Lung (tissue), 12 donors: ENCODE data around the gene MYBPH. TPM values are rescaled to one million over a fixed set of nuclear protein-coding genes. Genes with fewer than 3 reads are reported as not detected.

Experiments used
- ATAC-seq: fragments of 200-7000 bp; cut with Tn5 transposase; one replicate; pipeline ENCODE4 v1.9.1; 2020; ENCODE audit warnings: moderate number of reproducible peaks; ENCODE audit not compliant: insufficient read depth, low FRiP score
- DNase-seq, 3 donors: peaks; one replicate each; pipeline ENCODE4 v3.0.0-alpha.2; 2013 to 2017
- H3K27ac ChIP-seq, 2 donors: one replicate each; pipeline ENCODE4 v1.5.1; 2013; ENCODE audit warnings: mild to moderate bottlenecking in 2 of 2, moderate library complexity in 2 of 2, control low read depth in 1 of 2, inconsistent platforms in 1 of 2, low read depth in 1 of 2, low read length in 1 of 2
- H3K27me3 ChIP-seq, 3 donors: one replicate each; pipeline ENCODE4 v1.5.1; 2013; ENCODE audit warnings: low read length in 2 of 3; ENCODE audit not compliant: control insufficient read depth in 3 of 3, insufficient read depth in 3 of 3
- H3K36me3 ChIP-seq, 4 donors: one replicate each; pipeline ENCODE4 v1.5.1; 2013; ENCODE audit warnings: low read length in 4 of 4, mild to moderate bottlenecking in 1 of 4, moderate library complexity in 1 of 4; ENCODE audit not compliant: control insufficient read depth in 4 of 4, insufficient read depth in 4 of 4
- H3K4me1 ChIP-seq, 5 donors: one replicate each; pipeline ENCODE4 v1.5.1; 2013; ENCODE audit warnings: low read length in 5 of 5, mild to moderate bottlenecking in 2 of 5, moderate library complexity in 1 of 5; ENCODE audit not compliant: control insufficient read depth in 5 of 5, insufficient read depth in 5 of 5
- H3K4me3 ChIP-seq: one replicate; pipeline ENCODE4 v1.5.1; 2013; ENCODE audit warnings: mild to moderate bottlenecking, control low read depth, moderate library complexity
- H3K9ac ChIP-seq, 2 donors: one replicate each; pipeline ENCODE4 v1.5.1; 2013; ENCODE audit warnings: low read length in 2 of 2, control low read depth in 1 of 2; ENCODE audit not compliant: insufficient read depth in 1 of 2
- H3K9me3 ChIP-seq, 4 donors: one replicate each; pipeline ENCODE4 v1.5.1; 2013; ENCODE audit warnings: low read length in 3 of 4, mild to moderate bottlenecking in 1 of 4, moderate library complexity in 1 of 4; ENCODE audit not compliant: control insufficient read depth in 4 of 4, insufficient read depth in 3 of 4
- CTCF ChIP-seq: IDR thresholded peaks from 2 replicates; pipeline ENCODE4 v1.5.1; 2012; ENCODE audit warnings: mild to moderate bottlenecking; ENCODE audit errors: control extremely low read depth, extremely low read depth
- WGBS, 2 donors: extraction: QIAGEN DNeasy Blood & Tissue Kit; methylation state at CpG; one replicate each; pipeline ENCODE4 v1.1.7; 2013; 5-methylcytosine and 5-hydroxymethylcytosine counted together
- polyA plus RNA-seq, 2 donors: library from polyadenylated mRNA; stranded (reverse); fragments of 200-250 nt; gene quantifications; one replicate each; pipeline ENCODE4 v1.2.1, GENCODE V29; 2013
- total RNA-seq, 2 donors: library from RNA; depleted of rRNA in 1 of 2; stranded (reverse); fragments of >200 nt in 1 of 2; gene quantifications; one replicate each; pipeline ENCODE4 v1.2.1, GENCODE V29; 2014 to 2021
- donor health status: control.
- donor health status: control.
- donor health status: Bipolar disorder and iron deficiency.
- donor health status: healthy.
- donor health status: DM: yes; HTN: yes; CAD: no.

MYBPH gene
- total and polyA plus RNA-seq, 4 donors: 0.16 to 0.41 TPM; not detected in 2

GRCh38 chr1:203208181-203208580, 32.6 kb upstream of the MYBPH start:
- 89 to 97% methylated on average over 1 of the region's 1 CpG for WGBS, 2 donors
- no peaks in the 10 kb centered on the region for H3K36me3 ChIP-seq
- no peak overlapping the region for H3K9ac ChIP-seq
- peaks cover 0 to 13% (median 4%) of the 10 kb centered on the region in 3 donors for H3K27me3 ChIP-seq
- ATAC-seq (no peak), DNase-seq (no peak)
- no peak overlapping the region for H3K4me3 ChIP-seq
- H3K27ac ChIP-seq: no peak overlapping the region
- TF ChIP-seq CTCF: no peak
- no peaks in the 10 kb centered on the region for H3K9me3 ChIP-seq
- no peaks in the 10 kb centered on the region for H3K4me1 ChIP-seq

- H3K9ac ChIP-seq: no peak overlapping the region
- peaks cover 0 to 3% (median 2%) of the 10 kb centered on the region in 5 donors for H3K4me1 ChIP-seq
- no peak for TF ChIP-seq CTCF
- no peaks in the 10 kb centered on the region for H3K36me3 ChIP-seq
- peaks cover 0 to 13% (median 4%) of the 10 kb centered on the region in 3 donors for H3K27me3 ChIP-seq
- H3K9me3 ChIP-seq: no peaks in the 10 kb centered on the region
- DNase-seq: no peak
- no peak overlapping the region for H3K27ac ChIP-seq
- no peak overlapping the region for H3K4me3 ChIP-seq
- WGBS, 2 donors: 76 to 83% methylated on average over 2 of the region's 2 CpGs
- ATAC-seq: no peak
These were observed 32.1 kb upstream of the MYBPH start for GRCh38 chr1:203207751-203208150.

GRCh38 chr1:203206129-203206687, 30.6 kb upstream of the MYBPH start:
- no peak for ATAC-seq
- Histone ChIP-seq H3K9me3 (no peaks in the 10 kb centered on the region), H3K27ac (no peak overlapping the region), H3K27me3 (peaks cover 0 to 13% (median 4%) of the 10 kb centered on the region in 3 donors), H3K4me3 (no peak overlapping the region), H3K4me1 (peaks cover 0 to 11% (median 5%) of the 10 kb centered on the region in 5 donors), H3K36me3 (no peaks in the 10 kb centered on the region), H3K9ac (no peak overlapping the region)
- no peak for DNase-seq
- TF ChIP-seq CTCF: no peak
- WGBS, 2 donors: 75 to 79% methylated on average over 5 of the region's 5 CpGs

GRCh38 chr1:203204756-203205155, 29.1 kb upstream of the MYBPH start:
- no peak for DNase-seq
- Histone ChIP-seq H3K4me1 (peaks cover 0 to 24% (median 7%) of the 10 kb centered on the region in 5 donors), H3K36me3 (no peaks in the 10 kb centered on the region), H3K27me3 (peaks cover 0 to 13% (median 0%) of the 10 kb centered on the region in 3 donors), H3K9me3 (no peaks in the 10 kb centered on the region), H3K9ac (no peak overlapping the region), H3K4me3 (no peak overlapping the region), H3K27ac (no peak overlapping the region)
- no peak for TF ChIP-seq CTCF
- no peak for ATAC-seq
- WGBS, 2 donors: 90 to 91% methylated on average over 2 of the region's 2 CpGs
